ENCODE data around the gene CLMN.
"Not testable (repeated sequence)": the region's sequence is repeated elsewhere in the genome, so short reads cannot be mapped to it uniquely, and the experiment has no call there.

CLMN gene

GRCh38 chr14:95183082-95183481, 136.6 kb downstream of the CLMN start:
- peak overlapping the region in 1 of 2 donors; percentile 56 for H3K27ac ChIP-seq
- no peak for TF ChIP-seq CTCF (IDR thresholded peaks at IDR 0.05)
- no peak overlapping the region for H3K4me3 ChIP-seq
- DNase-seq (ENCODE audit: low spot score) = peak; percentile 2

GRCh38 chr14:95182379-95182778, 137.3 kb downstream of the CLMN start:
- no peak overlapping the region for H3K4me3 ChIP-seq
- DNase-seq (ENCODE audit: low spot score) = peak; percentile 21
- no peak for TF ChIP-seq CTCF (IDR thresholded peaks at IDR 0.05)
- H3K27ac ChIP-seq = no peak overlapping the region

GRCh38 chr14:95180966-95181741, 138.6 kb downstream of the CLMN start:
- TF ChIP-seq CTCF (IDR thresholded peaks at IDR 0.05) = no peak
- Histone ChIP-seq H3K27ac (no peak overlapping the region), H3K4me3 (no peak overlapping the region)
- DNase-seq (ENCODE audit: low spot score) = peak; percentile 50

GRCh38 chr14:95175670-95176069, 144.0 kb downstream of the CLMN start:
- not testable (repeated sequence) for H3K4me3 ChIP-seq; H3K27ac ChIP-seq; DNase-seq (ENCODE audit: low spot score)

GRCh38 chr14:95174184-95174792, 145.4 kb downstream of the CLMN start:
- TF ChIP-seq CTCF (IDR thresholded peaks at IDR 0.05) = no peak
- Histone ChIP-seq H3K27ac (no peak overlapping the region), H3K4me3 (no peak overlapping the region)
- peak; percentile 7 for DNase-seq (ENCODE audit: low spot score)

GRCh38 chr14:95173518-95173917, 146.2 kb downstream of the CLMN start:
- no peak for TF ChIP-seq CTCF (IDR thresholded peaks at IDR 0.05)
- Histone ChIP-seq H3K4me3 (no peak overlapping the region), H3K27ac (no peak overlapping the region)
- DNase-seq (ENCODE audit: low spot score) = peak; percentile 5

- no peak for TF ChIP-seq CTCF (IDR thresholded peaks at IDR 0.05)
- no peak overlapping the region for H3K27ac ChIP-seq
- no peak overlapping the region for H3K4me3 ChIP-seq
- no peak for DNase-seq (ENCODE audit: low spot score)
Measured at GRCh38 chr14:95167177-95167576, 152.5 kb downstream of the CLMN start.
